ENCODE data around the gene PARD3B.

Gene PARD3B

DNA sequence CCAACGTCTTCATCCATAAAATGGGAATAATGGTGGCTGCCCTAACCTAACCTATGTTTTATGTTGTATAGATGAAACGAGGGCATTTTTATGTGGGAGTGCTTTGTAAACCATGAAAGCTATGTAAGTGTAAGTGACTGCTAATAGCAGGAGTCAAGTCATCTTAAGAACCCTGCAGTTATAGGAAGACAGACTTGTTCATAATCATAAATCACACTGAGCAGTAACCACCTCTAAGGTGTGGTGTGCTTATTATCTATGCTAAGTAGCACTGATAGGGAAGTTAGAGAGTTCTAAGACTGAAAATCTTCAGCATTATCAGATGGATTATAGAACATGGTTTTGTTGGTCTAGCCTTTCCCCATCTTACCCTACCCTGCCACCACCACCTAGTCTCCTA, 1112.8 kb downstream of the PARD3B start:
- Histone ChIP-seq H3K9ac (ENCODE audit: insufficient read length, low read depth) (no peak overlapping the region), H3K4me1 (ENCODE audit: insufficient read depth, insufficient read length) (no peaks in the 10 kb centered on the region), H3K36me3 (ENCODE audit: insufficient read depth, insufficient read length, low read length) (no peaks in the 10 kb centered on the region), H3K4me3 (ENCODE audit: insufficient read length, low read depth) (no peak overlapping the region), H3K27me3 (ENCODE audit: insufficient read depth, insufficient read length) (no peaks in the 10 kb centered on the region), H3K9me3 (ENCODE audit: insufficient read depth, low read length) (no peaks in the 10 kb centered on the region)
- no peak for TF ChIP-seq YY1 (IDR thresholded peaks at IDR 0.05; ENCODE audit: insufficient read depth, insufficient read length)
- TF ChIP-seq ZNF274 (IDR thresholded peaks at IDR 0.05; ENCODE audit: low read depth, low read length), result no peak
- TF ChIP-seq SUZ12 (IDR thresholded peaks at IDR 0.05; ENCODE audit: extremely low read depth, insufficient read depth, insufficient read length), result no peak
- DNase-seq (ENCODE audit: low read depth, low spot score), result no peak

DNA sequence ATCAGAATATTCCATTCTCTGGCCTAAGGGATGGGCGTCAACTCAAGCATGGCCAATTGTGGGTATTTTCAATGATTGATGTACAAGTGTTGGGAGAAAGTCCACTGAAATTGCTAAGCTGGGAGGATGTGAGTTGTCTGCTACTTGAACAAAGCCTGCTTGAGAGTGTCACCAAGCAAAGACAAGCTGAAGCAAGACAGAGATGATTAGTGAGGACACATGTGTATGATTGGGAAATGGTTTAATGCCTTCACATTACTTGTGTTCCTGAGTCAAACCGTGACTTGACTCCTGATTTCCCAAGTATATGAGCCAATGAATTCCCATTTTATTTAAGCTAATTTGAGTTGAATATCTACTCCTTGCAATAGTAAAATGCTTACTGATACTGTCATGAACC, 1113.3 kb downstream of the PARD3B start:
- H3K4me1 ChIP-seq (ENCODE audit: insufficient read depth, insufficient read length), result no peaks in the 10 kb centered on the region
- H3K27me3 ChIP-seq (ENCODE audit: insufficient read depth, insufficient read length), result no peaks in the 10 kb centered on the region
- no peak for DNase-seq (ENCODE audit: low read depth, low spot score)
- no peaks in the 10 kb centered on the region for H3K9me3 ChIP-seq (ENCODE audit: insufficient read depth, low read length)
- H3K9ac ChIP-seq (ENCODE audit: insufficient read length, low read depth), result no peak overlapping the region
- no peak overlapping the region for H3K4me3 ChIP-seq (ENCODE audit: insufficient read length, low read depth)
- TF ChIP-seq YY1 (IDR thresholded peaks at IDR 0.05; ENCODE audit: insufficient read depth, insufficient read length) (no peak), SUZ12 (IDR thresholded peaks at IDR 0.05; ENCODE audit: extremely low read depth, insufficient read depth, insufficient read length) (no peak), ZNF274 (IDR thresholded peaks at IDR 0.05; ENCODE audit: low read depth, low read length) (no peak)
- H3K36me3 ChIP-seq (ENCODE audit: insufficient read depth, insufficient read length, low read length), result no peaks in the 10 kb centered on the region

DNA sequence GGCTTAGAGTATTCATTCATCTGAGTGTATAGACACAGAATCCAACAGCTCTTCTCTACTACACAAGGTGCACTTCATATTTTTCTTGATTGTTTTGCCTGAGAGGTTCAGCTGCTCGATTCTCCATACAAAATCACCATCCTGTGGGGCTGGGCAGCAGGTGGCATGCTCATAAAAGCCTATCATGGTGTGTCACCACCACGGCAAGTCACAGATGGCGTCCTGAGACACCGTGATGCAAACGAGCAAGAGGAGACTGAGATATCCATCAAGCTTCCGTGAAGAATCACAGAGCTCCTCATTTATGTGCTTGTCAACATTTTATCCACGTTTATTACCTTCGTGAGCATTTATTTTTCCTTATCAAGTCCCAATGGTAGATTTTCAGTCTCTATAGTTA, 1114.6 kb downstream of the PARD3B start:
- no peaks in the 10 kb centered on the region for H3K36me3 ChIP-seq (ENCODE audit: insufficient read depth, insufficient read length, low read length)
- no peak overlapping the region for H3K9ac ChIP-seq (ENCODE audit: insufficient read length, low read depth)
- H3K4me1 ChIP-seq (ENCODE audit: insufficient read depth, insufficient read length), result no peaks in the 10 kb centered on the region
- TF ChIP-seq YY1 (IDR thresholded peaks at IDR 0.05; ENCODE audit: insufficient read depth, insufficient read length) (no peak), SUZ12 (IDR thresholded peaks at IDR 0.05; ENCODE audit: extremely low read depth, insufficient read depth, insufficient read length) (no peak), ZNF274 (IDR thresholded peaks at IDR 0.05; ENCODE audit: low read depth, low read length) (no peak)
- no peak overlapping the region for H3K4me3 ChIP-seq (ENCODE audit: insufficient read length, low read depth)
- H3K9me3 ChIP-seq (ENCODE audit: insufficient read depth, low read length), result no peaks in the 10 kb centered on the region
- no peaks in the 10 kb centered on the region for H3K27me3 ChIP-seq (ENCODE audit: insufficient read depth, insufficient read length)
- no peak for DNase-seq (ENCODE audit: low read depth, low spot score)

DNA sequence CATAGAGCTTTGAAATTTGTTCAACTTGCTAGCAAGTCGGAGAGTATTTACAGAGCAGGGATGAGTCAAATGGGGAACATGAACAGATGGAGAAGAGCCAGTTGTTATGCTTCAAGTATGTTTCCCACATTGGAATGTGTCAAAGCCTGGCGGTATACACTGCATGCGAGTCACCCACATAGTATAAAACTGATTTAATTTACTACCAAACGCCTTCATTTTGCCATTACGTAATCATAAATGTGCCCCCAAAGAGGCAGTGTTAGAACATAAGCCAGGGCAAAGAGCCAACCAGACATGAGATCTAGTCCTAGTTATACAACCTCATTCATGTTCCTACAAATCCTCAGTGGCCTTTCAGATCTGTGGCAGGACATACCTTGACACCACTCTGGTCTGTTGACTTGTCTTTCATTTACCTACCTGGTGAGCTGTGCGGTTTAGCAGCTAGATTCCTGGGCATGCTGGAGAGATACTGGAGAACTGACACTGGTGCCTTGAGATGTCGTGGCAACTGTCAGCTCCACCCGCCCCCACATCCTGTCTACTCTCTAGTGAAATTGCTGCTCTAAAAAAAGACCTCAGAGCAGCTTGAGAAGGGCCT, 1115.3 kb downstream of the PARD3B start:
- no peak for DNase-seq (ENCODE audit: low read depth, low spot score)
- no peak overlapping the region for H3K4me3 ChIP-seq (ENCODE audit: insufficient read length, low read depth)
- no peak overlapping the region for H3K9ac ChIP-seq (ENCODE audit: insufficient read length, low read depth)
- H3K9me3 ChIP-seq (ENCODE audit: insufficient read depth, low read length), result no peaks in the 10 kb centered on the region
- TF ChIP-seq ZNF274 (IDR thresholded peaks at IDR 0.05; ENCODE audit: low read depth, low read length) (no peak), SUZ12 (IDR thresholded peaks at IDR 0.05; ENCODE audit: extremely low read depth, insufficient read depth, insufficient read length) (no peak), YY1 (IDR thresholded peaks at IDR 0.05; ENCODE audit: insufficient read depth, insufficient read length) (no peak)
- H3K27me3 ChIP-seq (ENCODE audit: insufficient read depth, insufficient read length), result no peaks in the 10 kb centered on the region
- no peaks in the 10 kb centered on the region for H3K4me1 ChIP-seq (ENCODE audit: insufficient read depth, insufficient read length)
- no peaks in the 10 kb centered on the region for H3K36me3 ChIP-seq (ENCODE audit: insufficient read depth, insufficient read length, low read length)

DNA sequence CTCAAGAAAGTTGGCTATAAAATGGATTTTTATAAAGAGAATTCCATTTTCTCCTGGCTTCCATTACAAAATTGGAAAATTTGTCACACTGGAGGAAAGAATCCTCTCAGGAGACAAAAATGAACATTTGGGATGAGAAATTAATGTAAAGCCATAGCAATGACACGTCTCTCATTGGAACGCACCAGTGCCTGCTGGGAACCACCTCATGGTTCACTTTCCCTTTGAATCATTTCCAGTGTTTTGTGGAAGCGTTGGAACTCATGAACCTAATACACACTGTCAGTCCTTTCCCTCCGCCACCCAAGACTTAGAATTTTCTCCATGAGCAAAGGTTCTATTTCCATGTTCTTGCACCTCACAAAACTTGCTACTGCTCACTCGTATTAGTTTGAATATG, 1116.0 kb downstream of the PARD3B start:
- H3K4me3 ChIP-seq (ENCODE audit: insufficient read length, low read depth), result no peak overlapping the region
- H3K4me1 ChIP-seq (ENCODE audit: insufficient read depth, insufficient read length), result no peaks in the 10 kb centered on the region
- no peaks in the 10 kb centered on the region for H3K27me3 ChIP-seq (ENCODE audit: insufficient read depth, insufficient read length)
- H3K36me3 ChIP-seq (ENCODE audit: insufficient read depth, insufficient read length, low read length), result no peaks in the 10 kb centered on the region
- H3K9me3 ChIP-seq (ENCODE audit: insufficient read depth, low read length), result no peaks in the 10 kb centered on the region
- no peak for DNase-seq (ENCODE audit: low read depth, low spot score)
- H3K9ac ChIP-seq (ENCODE audit: insufficient read length, low read depth), result no peak overlapping the region
- TF ChIP-seq SUZ12 (IDR thresholded peaks at IDR 0.05; ENCODE audit: extremely low read depth, insufficient read depth, insufficient read length), result no peak
- TF ChIP-seq YY1 (IDR thresholded peaks at IDR 0.05; ENCODE audit: insufficient read depth, insufficient read length), result no peak
- no peak for TF ChIP-seq ZNF274 (IDR thresholded peaks at IDR 0.05; ENCODE audit: low read depth, low read length)

DNA sequence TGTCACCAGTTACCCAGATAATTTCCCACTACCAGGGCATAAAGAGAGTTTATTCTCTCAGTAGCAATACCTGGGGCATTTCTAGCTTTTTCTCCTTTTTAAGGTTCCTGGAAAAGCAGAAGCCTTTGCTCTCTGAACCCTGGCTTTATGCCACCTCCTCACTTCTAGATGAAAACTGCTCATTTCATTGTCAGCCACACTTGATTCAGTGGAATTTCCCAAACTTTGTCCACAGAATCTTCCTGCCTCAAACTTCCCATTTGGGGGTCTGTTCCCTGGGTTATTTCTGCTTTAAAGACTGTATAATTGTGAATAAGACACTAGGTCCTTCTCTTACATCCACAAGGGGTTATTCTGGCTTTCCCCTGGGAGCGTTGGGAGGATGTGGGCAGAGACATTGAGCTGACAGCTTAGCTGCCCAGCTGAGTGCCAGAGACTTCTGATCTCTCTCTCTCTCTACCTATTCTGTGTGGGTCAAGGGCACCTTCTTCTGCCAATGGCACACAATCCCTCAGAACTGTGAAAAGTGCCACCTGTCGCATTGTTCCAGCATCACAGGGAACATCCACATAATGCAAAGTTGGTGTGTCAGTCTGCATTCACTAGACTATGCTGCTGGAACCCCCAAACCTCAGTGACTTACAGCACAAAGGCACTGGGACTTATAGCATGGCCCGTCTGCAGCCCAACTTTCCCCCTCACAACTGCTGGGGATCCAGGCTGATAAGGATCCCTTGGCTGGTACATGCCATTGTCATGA, 1117.1 kb downstream of the PARD3B start:
- no peak overlapping the region for H3K4me3 ChIP-seq (ENCODE audit: insufficient read length, low read depth)
- no peaks in the 10 kb centered on the region for H3K4me1 ChIP-seq (ENCODE audit: insufficient read depth, insufficient read length)
- no peak overlapping the region for H3K9ac ChIP-seq (ENCODE audit: insufficient read length, low read depth)
- DNase-seq (ENCODE audit: low read depth, low spot score), result no peak
- no peaks in the 10 kb centered on the region for H3K36me3 ChIP-seq (ENCODE audit: insufficient read depth, insufficient read length, low read length)
- no peak for TF ChIP-seq ZNF274 (IDR thresholded peaks at IDR 0.05; ENCODE audit: low read depth, low read length)
- TF ChIP-seq SUZ12 (IDR thresholded peaks at IDR 0.05; ENCODE audit: extremely low read depth, insufficient read depth, insufficient read length), result no peak
- TF ChIP-seq YY1 (IDR thresholded peaks at IDR 0.05; ENCODE audit: insufficient read depth, insufficient read length), result no peak
- no peaks in the 10 kb centered on the region for H3K27me3 ChIP-seq (ENCODE audit: insufficient read depth, insufficient read length)
- no peaks in the 10 kb centered on the region for H3K9me3 ChIP-seq (ENCODE audit: insufficient read depth, low read length)

DNA sequence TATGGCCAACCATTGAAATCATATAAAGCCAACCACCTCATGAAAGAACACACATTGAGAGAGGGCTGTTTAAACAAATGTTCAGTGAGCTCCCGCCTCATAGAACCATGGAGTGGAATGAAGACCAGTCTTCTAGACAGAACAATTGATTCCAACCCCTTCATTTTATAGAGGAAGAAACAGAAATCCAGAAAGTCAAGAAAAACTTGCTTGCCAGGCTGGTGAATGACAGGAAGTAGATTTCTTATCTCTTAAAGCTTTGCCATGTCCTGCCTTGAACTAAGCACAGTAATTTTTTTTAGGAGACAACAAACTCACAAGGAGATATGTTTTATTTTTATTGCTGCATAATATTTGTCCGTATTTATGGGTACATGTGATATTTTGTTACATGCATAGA, 1120.5 kb downstream of the PARD3B start:
- no peaks in the 10 kb centered on the region for H3K9me3 ChIP-seq (ENCODE audit: insufficient read depth, low read length)
- TF ChIP-seq ZNF274 (IDR thresholded peaks at IDR 0.05; ENCODE audit: low read depth, low read length) (no peak), YY1 (IDR thresholded peaks at IDR 0.05; ENCODE audit: insufficient read depth, insufficient read length) (no peak), SUZ12 (IDR thresholded peaks at IDR 0.05; ENCODE audit: extremely low read depth, insufficient read depth, insufficient read length) (no peak)
- no peak overlapping the region for H3K9ac ChIP-seq (ENCODE audit: insufficient read length, low read depth)
- DNase-seq (ENCODE audit: low read depth, low spot score), result no peak
- no peaks in the 10 kb centered on the region for H3K36me3 ChIP-seq (ENCODE audit: insufficient read depth, insufficient read length, low read length)
- H3K4me1 ChIP-seq (ENCODE audit: insufficient read depth, insufficient read length), result no peaks in the 10 kb centered on the region
- H3K4me3 ChIP-seq (ENCODE audit: insufficient read length, low read depth), result no peak overlapping the region
- H3K27me3 ChIP-seq (ENCODE audit: insufficient read depth, insufficient read length), result no peaks in the 10 kb centered on the region

Measured in NT2/D1 (cell line).